GM19455 (cell line): Measurements from ENCODE around the gene MRC1.

Experiments
- ATAC-seq: cut with Tn5 transposase; IDR thresholded peaks from one replicate; pipeline ENCODE4 v1.9.1; 2021; ENCODE audit not compliant: unreplicated experiment

Gene MRC1

DNA sequence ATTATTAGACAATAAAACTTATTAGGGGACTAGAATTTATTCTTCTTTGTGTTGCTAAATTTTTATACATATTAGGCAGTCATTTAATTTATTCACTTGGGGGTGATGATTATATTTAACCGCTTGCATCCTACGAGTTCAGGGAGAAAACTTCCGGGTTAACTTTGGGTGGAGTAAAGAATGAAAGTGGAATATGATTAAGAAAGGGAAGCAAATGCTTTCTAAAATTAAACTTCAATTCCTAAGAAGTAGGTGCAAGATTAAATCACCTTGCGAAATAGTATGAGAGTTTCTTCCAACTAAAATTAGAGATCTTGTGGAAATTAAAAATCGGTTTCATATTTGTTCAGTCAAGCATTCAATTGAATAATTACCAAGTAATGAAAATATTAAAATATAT lies 33.5 kb downstream of the MRC1 start:
- no peak for ATAC-seq

DNA sequence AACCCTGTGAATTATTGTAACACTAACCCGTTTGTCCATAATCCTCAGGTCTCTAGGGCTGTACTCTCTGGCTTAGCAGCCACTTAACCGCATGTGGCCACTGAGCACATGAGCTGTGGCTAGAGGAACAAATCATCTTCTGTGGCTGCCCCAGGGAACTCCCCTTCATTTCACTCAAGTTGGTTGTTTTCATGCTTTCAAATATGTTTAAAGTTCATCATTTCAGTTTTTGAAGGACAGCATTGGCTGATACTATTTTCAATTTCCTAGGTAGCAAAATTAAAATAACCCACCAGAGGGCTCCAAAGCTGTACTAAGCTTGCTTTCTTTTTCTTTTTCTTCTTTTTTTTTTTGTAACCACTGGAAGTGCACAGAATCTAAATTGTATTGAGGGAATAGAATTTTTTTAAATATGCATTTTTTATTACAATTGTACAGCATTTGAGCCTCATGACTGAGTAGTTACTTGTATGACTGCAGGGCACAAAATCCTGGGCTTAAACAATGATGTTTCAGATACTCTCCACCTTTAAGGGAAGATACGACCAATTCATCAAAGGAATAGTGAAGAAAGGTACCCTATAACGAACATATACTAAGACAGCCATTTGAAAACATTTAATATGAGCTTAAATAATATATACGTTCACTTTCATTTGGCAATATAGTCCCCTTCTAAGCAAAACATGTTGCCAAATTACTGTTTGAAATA lies 38.6 kb downstream of the MRC1 start:
- no peak for ATAC-seq

DNA sequence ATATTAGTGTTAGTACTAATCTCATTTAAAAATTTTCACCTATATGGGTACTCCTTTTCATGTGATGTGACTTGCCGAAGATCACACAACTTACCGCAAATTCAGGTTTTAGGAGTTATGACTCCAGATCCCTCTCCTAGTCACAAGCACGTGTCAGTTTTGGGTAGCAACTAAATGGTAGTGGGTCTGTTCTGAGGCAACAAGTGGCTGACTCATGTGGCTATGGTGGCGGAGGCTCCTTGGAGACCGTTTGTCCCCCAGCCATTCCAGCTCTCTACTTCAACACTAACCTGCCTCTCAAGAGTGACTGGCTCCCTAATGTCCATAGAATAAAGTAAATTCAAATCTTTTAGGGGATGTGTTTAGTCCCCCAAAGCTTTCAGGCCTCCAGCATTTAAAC lies 39.5 kb downstream of the MRC1 start:
- ATAC-seq: no peak

DNA sequence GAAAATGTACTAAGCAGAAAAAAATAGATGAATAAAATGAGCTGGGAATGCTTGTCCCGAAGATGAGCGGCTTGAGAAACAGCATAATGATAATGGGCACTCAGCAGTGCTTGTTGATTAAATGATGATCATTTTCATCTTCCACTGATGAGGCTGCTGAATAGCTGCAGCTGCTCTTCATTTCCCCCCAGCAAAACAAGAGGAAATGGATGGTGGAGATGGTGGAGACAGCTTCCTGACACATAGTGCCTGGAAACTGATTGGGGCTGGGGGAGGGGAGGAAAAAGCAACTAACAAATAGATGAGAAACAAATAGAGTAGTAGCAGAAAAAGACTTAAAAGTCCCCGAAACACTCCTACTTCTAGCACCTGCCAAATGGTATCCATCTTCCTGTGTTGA lies 41.4 kb downstream of the MRC1 start:
- no peak for ATAC-seq

DNA sequence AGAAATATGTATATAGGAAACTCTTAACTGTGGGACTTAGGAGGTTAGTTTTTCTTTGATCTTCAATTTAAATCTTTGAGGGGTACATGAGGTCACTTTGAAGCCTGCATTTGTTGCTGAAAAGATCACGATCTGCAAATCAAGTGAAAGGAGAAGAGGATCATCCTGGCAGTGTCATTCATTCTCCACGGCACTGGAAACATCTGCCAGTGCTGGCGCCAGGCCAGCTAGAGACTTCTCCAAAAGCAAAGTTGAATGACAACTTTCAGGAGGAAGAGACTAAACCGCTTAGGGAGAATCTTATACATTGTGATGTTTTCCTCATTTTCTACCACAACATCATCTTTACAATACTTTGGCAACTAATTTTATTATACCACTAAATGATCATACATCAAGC lies 42.5 kb downstream of the MRC1 start:
- no peak for ATAC-seq

DNA sequence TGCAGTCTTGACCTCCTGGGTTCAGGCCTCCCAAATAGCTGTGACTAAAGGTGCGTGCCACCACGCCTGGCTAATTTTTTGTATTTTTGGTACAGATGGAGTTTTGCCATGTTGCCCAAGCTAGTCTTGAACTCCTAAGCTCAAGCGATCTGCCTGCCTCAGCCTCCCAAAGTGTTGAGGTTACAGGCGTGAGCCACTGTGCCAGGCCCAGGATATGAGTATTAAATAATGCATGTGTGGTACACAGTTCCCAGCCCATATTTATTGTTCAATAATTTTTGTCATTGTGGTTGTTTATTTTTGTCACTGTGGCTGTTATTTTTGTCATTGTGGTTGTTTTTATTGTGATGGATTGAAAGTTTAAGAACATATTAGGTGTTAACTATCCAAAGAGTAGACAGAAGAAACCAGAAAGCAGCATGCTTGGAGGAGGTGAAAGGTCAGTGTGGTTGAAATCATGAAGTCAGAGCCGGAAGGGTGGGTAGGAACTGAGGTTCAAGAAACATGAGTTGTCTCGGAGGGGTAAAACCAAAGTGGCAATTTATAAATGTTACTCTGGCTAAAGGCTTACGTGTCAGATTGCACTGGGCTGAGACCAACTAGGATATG lies 45.0 kb downstream of the MRC1 start:
- ATAC-seq: no peak

DNA sequence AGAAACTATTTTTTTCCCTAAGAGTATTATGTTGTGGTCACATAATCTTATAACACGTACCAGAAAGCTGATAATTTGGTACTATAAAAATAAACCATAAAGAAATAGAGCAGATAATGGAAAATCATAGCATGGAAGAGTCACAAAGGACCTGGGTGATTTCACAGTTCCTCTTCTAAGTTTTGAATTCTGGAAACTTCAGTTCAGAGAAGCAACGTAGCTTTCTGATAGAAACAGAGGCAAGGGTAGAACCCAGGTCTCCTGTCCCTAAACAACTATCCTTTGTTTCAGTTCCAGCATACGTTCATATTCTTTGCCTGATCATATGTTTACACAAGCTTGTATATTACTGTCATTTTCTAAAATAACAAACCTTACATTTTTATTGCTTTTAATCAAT lies 47.9 kb downstream of the MRC1 start:
- ATAC-seq: no peak

DNA sequence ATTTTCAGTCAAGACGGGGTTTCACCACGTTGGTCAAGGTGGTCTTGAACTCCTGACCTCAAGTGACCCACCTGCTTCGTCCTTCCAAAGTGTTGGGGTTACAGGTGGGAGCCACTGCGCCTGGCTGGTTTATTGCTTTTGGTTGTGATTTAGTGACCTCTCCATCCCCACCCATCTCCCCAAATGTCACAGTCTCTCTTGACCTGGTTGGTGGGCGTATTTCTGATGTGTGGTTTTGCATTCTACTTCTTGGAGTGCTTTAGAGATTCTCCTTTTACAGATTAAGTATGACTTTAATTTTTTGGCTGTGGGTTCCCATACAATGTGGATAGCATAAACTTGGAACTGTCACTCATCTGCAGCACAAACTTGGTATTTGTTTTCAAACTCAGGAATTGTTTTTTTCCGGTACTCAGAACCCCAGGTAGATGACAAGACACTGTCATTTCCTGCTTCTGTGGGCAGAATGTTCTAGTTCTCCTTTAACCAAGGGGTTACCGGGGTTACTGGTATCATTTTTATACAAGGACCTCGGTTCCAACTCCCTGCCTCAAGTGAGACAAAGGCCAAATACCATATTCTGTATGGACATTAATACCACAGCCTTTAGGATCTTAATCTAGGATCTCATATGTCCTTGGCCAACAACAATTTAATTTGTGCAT lies 50.5 kb downstream of the MRC1 start:
- no peak for ATAC-seq

DNA sequence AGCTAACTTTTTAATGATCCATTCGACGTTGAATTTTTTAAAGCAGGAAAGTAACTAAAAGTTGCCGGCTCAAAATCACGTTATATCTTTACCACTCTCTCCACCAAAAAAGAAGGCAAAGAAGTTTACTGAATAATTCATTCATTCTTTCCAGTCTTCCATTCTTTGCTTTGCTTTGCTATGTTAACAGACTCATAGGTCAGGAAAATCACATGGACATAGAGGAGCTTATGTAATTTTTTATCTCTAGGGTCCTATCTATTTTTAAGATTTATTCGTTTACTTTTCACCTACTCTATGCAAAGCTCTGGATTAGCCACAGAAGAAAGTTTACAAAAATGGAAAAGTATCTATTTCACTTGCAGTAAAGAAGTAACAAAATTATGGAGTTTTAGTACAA lies 52.6 kb downstream of the MRC1 start:
- ATAC-seq: no peak

DNA sequence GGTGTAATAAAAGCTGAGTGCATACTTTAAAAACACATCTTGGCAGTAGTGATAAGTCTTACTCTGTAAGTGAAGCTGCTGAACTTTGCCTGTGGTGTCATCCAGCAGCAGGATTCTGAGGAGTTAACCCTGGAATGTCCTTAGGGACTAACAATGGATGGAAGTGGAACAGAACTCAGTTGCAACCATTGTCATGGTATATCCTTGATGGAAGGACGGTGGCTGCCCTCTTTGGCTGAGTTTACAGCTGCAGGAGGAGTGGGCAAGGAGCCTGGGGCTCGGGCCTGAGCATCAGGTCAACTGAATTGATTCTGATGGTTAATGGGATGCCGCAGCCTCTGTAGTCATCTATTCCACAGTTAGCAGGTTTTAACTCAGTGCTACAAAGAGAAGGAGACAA lies 56.2 kb downstream of the MRC1 start:
- ATAC-seq: no peak

DNA sequence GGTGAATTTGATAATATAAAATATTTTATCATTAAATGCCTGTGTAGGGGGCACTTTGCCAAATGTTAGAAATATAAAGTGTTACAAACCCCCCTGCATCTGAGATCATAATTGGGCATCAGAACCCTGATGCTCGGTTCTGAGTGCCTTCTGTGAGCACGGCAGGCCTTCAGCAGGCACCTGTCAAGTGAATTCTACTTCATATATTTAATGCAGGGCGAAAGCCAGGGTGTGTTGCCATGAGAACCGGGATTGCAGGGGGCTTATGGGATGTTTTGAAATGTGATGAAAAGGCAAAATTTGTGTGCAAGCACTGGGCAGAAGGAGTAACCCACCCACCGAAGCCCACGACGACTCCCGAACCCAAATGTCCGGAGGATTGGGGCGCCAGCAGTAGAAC lies 57.2 kb downstream of the MRC1 start:
- no peak for ATAC-seq

DNA sequence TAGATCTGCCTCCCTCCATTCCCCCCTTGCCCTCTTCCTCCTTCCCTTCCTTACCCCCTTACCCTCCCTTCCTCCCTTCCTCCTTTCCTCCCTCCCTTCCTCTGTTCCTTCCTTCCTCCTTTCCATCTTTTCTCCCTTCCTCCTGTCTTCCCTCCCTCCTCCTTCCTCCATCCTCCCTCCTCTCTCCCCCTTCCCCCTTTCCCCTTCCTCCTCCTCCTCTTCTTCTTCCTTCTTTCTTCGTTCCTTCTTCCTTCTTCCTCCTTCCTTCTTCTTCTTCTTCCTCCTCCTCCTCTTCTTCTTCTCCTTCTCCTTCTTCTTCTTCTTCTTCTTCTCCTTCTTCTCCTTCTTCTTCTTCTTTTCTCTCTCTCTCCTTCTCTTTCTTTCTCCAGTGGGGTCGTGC lies 57.9 kb downstream of the MRC1 start:
- no peak for ATAC-seq

DNA sequence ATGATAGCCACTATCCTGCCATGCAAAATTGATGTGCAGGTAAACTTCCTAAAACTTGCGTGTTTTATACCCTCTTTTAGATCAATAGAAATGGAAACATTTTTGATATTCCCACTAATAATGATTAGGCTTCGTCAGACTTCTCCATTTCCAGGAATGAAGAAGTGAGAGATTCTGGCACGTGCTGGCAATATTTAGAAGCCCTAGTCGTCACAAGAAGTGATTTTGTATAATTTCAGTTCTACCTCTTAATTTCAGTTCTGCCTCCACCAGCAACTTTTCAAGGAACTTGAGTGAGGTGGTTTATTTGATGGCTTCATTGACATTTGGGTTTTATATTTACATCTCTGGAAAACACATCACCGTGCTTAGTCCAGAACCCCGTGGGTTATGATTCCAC lies 61.9 kb downstream of the MRC1 start:
- ATAC-seq: no peak

DNA sequence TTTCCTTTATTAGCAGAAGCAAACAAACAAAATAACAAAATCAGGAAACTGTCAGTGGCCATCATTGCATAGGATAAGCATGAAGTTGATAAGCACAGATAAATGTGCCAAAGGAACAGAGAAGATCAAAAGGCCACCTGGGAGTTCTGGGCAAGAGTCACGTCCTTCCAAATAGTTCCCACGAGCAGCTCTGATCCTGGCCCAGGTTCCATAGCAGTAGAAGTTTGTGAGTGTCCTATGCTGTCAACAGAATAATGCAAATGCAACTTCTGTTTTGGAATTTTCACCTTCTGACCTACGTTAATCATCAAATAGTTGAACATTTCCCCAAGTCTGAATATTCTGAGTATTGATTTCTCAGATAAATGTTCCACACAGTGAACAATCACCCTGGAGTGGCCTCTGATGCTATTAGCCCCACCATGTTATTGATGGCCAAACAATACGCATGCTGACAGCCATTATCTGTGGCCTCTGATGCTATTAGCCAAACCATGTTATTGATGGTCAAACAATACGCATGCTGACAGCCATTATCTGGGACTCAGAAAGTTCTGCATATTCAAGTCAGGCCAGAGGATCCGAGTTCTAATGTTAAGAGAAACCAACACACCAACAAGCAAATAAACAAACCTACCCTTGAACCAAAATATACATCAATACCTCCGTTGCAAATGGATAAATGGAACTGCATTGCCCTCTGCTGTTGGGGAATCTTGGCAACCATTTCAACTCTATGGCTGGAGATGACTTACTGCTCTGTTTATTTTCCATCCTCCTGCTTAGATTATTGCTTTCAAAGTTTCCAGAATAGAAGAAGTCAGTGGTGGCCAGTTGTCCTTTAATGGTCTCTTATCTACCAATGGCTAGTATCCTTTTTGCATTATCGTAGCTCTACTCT lies 63.3 kb downstream of the MRC1 start:
- ATAC-seq: no peak

DNA sequence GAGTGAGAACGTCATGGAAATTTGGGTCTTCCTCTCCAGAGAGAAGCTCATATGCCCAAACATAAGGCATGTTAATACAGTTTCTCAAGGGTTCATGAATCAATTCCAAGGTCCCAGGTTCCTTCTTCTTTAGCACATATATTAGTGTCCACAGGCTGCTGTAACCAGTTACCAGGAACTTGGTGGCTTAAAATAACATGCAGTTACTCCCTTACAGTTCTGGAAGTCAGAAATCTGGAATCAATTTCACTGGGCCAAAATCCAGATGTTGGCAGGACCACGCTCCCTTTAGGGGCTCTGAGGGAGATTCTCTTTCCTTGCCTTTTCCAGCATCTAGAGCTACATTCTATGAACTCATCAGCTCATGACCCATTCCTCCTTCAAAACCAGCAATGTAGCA lies 64.8 kb downstream of the MRC1 start:
- no peak for ATAC-seq

DNA sequence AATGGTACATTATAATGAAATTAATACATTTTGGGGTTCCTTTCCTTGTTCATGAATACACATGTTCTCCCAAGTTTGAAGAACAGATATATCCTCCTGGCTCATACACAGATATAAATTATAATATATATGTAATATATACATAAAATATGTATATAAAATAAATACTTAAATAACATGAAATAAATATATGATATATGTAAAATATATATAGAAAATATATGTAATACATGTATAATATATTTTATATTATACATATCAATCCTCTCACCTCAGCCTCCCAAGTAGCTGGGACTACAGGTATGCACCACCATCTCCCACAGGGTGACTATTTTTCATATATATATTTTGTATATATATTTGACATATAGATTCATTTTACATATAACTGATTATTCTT lies 68.0 kb downstream of the MRC1 start:
- no peak for ATAC-seq

DNA sequence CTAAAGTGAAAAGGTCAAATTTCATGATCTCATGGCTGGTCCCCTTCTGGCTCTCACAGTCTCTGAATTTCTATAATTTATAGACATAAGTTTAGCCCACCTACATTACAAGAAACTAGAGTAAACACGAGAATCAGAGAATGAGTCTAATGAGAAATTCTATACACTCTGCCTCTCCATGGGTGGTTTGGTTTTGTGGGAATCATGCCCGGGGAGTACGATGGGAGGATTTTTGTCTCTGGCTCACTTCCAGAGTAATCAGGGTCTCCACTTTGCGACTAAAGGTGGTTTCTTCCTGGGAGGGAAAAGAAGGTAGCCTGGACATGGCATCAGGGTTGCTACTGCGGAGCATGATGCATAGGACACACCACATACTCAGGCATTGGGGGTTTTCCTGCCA lies 69.7 kb downstream of the MRC1 start:
- ATAC-seq: no peak

DNA sequence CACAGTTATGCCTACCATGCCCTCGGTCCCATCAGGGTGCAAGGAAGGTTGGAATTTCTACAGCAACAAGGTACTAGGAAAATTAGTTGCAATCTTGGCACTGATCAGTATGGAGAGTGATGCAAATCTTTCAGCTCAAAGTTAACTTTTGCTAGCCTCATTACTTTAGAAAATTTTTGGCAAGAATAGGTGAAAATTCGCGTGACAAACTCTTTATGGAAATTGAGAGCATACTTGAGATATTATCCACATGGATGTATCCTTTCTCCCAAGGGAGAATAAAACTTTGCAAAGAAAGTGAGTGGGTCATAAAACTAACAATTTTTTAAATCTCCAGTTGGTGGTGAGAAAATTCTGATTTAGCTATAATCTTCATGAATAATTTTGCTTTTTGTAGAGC lies 71.5 kb downstream of the MRC1 start:
- ATAC-seq: no peak

DNA sequence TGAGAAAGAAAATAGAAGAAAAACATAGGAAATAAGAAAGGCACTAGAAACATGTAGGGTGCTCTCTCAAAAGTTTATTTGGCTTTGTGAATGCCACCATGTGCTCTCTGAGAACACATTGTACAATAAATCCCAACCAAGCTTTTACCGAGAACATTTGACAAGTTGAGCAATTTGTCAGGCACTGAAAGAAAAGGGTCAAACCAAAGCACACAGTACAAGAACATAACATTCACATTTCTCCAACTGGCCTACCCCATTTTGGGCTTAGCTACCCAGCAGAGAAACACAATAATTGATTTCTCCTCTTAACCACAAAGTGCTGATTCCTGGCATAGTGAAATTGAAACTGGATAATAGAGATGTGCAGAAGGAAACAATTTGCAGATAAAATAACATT lies 73.4 kb downstream of the MRC1 start:
- ATAC-seq: no peak

DNA sequence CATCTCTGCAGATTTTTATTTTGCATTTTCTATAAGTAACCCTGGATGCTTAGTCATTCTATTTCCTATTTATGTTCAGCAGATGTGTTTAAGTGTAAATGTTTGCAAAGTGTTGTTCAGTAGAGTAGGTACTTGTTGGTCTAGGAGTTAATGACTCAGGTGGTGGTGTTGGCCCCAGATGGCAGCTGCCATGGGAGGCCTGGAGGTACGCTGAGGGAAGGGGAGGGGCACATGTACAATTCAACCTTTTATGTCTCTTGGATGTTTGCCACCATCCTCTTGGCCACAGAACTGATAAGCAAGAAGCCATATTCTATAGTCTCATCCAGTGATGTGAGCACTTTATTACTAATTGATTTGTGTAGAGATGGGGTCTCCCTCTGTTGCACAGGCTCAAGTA lies 74.5 kb downstream of the MRC1 start:
- no peak for ATAC-seq

DNA sequence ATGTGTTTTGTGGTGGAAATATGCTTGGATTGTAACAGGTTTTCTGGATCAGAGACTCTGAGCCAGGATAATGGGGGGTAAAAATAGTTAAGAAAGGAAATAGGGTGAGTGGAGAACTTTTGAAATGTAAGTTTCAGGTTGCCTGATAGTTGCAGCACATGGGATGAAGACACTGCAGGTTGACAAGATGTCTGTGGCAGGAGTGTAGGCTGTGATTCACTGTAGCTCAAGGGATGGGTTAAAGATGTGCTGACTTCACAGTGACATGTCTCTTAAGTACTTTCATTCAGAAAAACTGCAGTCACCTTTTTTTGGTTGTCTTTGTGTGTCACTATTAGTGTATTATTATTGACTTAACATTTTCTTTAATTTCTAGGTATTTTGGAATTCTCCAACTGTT lies 79.0 kb downstream of the MRC1 start:
- no peak for ATAC-seq

DNA sequence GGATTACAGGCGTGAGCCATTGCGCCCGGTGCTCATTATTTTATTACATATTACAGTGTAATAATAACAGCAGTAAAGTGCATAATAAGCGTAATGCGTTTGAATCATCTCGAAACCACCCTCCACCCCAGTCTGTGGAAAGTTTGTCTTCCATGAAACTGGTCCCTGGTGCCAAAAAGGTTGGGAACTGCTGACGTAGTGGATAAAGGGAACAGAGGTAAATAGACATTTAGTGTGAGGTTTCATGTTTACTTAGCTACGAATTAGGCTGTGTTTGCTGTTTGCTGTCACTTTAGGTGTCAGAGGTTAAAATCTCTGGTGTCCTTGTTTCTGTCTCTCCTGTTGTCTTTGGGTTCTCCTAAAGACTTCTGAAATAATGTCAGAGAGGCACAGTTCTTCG lies 82.3 kb downstream of the MRC1 start:
- no peak for ATAC-seq
